Right lobe of liver (tissue), 6 donors: Measurements from ENCODE around the gene HK1. TPM values are rescaled to one million over a fixed set of nuclear protein-coding genes. Genes with fewer than 3 reads are reported as not detected.
A peak's percentile ranks its signal among the peaks of the same experiment; 100 is the strongest.
"Not testable (repeated sequence)": the region's sequence is repeated elsewhere in the genome, so short reads cannot be mapped to it uniquely, and the experiment has no call there.

ENCODE experiments used
- ATAC-seq, 4 donors: fragments of 200-7000 bp; cut with Tn5 transposase; one replicate each; pipeline ENCODE4 v1.9.1; 2020; ENCODE audit warnings: mild to moderate bottlenecking in 4 of 4, moderate library complexity in 4 of 4
- DNase-seq, 3 donors: peaks; one replicate each; pipeline ENCODE4 v3.0.0-alpha.2; 2020
- H3K27ac ChIP-seq, 3 donors: fragments of 200-600 bp; one replicate each; pipeline ENCODE4 v1.8.0; 2022
- H3K27me3 ChIP-seq, 2 donors: fragments of 200-600 bp; one replicate each; pipeline ENCODE4 v1.8.0; 2022
- H3K36me3 ChIP-seq, 4 donors: fragments of 200-600 bp; sonication (generic) in 1 of 4; one replicate each; pipeline versions ENCODE4 v1.5.1 to v1.8.0; 2017 to 2022; ENCODE audit warnings: control low read depth in 1 of 4
- H3K4me1 ChIP-seq, 4 donors: fragments of 200-600 bp; sonication (generic) in 1 of 4; one replicate each; pipeline versions ENCODE4 v1.5.1 to v1.8.0; 2017 to 2022; ENCODE audit warnings: control low read depth in 1 of 4
- H3K4me3 ChIP-seq, 3 donors: fragments of 200-600 bp; one replicate each; pipeline ENCODE4 v1.8.0; 2022
- H3K9me3 ChIP-seq, 4 donors: fragments of 200-600 bp; sonication (generic) in 1 of 4; one replicate each; pipeline versions ENCODE4 v1.5.1 to v1.8.0; 2017 to 2022; ENCODE audit warnings: control low read depth in 1 of 4
- POLR2A ChIP-seq: fragments of 450-650 bp; IDR thresholded peaks from one replicate; pipeline ENCODE4 v1.6.1; 2017; ENCODE audit warnings: antibody characterized with exemption, mild to moderate bottlenecking
- WGBS: methylation state at CpG from one replicate; pipeline ENCODE4 v1.1.6; 2018; ENCODE audit warnings: low coverage, low lambda C conversion rate; ENCODE audit not compliant: insufficient coverage; ENCODE audit errors: missing lambda C conversion rate; 5-methylcytosine and 5-hydroxymethylcytosine counted together
- intact Hi-C, 2 donors: fragments of 100-400 bp; cut with DNase I; formaldehyde crosslinking; loops; one replicate each; pipeline versions ENCODE4 v1.11.2 to v1.14.1; 2022
- total RNA-seq, 6 experiments: library from RNA; depleted of rRNA in 2 of 6; stranded (reverse); fragments of >200 nt in 2 of 6; fragmentation: NEBNext Ultra II Directional in 3 of 6; extraction: Animal tissue kit (Norgen Biotek cat#: 25700) in 3 of 6; gene quantifications; one replicate each; pipeline versions ENCODE4 v1.1.0 to v1.2.4, GENCODE V29; 2016 to 2023
- TF ChIP-seq, protein P1 (sequence below), 4 donors: fragments of 200-600 bp in 3 of 4; fragments of 450-650 bp in 1 of 4; IDR thresholded peaks; one replicate each; pipeline versions ENCODE4 v1.5.1 to v1.8.0; 2016 to 2022; ENCODE audit warnings: antibody characterized with exemption in 4 of 4, mild to moderate bottlenecking in 2 of 4
- donor health status: DM: no; HTN: yes; CAD: no.
- donor health status: DM: no; HTN: no; CAD: no.
- donor health status: DM: no; HTN: no; CAD: no.
- donor health status: DM: no; HTN: yes; CAD: no.
- donor health status: DM: no; HTN: yes; CAD: no.

Gene HK1
- total RNA-seq, 6 experiments from 2014 or later: 4.2 to 28.0 (median 7.2) TPM

DNA sequence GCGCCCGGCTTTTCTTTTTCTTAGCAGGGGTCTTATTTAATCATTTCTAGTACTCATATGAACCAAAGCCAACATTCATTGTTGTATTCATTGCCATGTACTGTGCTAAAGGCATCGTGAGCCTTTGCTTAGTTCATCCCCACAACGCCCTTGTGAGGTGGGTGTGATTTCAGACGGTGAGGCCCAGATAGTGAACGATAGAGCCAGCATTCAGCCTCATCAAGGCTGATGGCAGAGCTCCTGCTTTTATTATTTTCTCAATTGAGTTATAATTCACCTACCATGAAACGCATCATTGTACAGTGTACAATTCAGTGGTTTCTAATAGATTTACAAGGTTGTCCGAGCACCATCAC is 50.1 kb downstream of the HK1 start:
- DNase-seq (no peak), ATAC-seq (no peak)
- peaks cover 0 to 6% (median 3%) of the 10 kb centered on the region in 4 donors for H3K4me1 ChIP-seq
- H3K27ac ChIP-seq: peak overlapping the region in 2 of 3 donors; percentile 11 to 29
- TF ChIP-seq, protein P1, sequence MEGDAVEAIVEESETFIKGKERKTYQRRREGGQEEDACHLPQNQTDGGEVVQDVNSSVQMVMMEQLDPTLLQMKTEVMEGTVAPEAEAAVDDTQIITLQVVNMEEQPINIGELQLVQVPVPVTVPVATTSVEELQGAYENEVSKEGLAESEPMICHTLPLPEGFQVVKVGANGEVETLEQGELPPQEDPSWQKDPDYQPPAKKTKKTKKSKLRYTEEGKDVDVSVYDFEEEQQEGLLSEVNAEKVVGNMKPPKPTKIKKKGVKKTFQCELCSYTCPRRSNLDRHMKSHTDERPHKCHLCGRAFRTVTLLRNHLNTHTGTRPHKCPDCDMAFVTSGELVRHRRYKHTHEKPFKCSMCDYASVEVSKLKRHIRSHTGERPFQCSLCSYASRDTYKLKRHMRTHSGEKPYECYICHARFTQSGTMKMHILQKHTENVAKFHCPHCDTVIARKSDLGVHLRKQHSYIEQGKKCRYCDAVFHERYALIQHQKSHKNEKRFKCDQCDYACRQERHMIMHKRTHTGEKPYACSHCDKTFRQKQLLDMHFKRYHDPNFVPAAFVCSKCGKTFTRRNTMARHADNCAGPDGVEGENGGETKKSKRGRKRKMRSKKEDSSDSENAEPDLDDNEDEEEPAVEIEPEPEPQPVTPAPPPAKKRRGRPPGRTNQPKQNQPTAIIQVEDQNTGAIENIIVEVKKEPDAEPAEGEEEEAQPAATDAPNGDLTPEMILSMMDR (IDR thresholded peaks at IDR 0.05): no peak
- no peak for TF ChIP-seq POLR2A
- no peak overlapping the region for H3K4me3 ChIP-seq
- WGBS: 36% methylated on average over 6 of the region's 8 CpGs
- no peaks in the 10 kb centered on the region for H3K36me3 ChIP-seq
- intact Hi-C loops: no loop called here
- no peaks in the 10 kb centered on the region for H3K27me3 ChIP-seq
- no peaks in the 10 kb centered on the region for H3K9me3 ChIP-seq

DNA sequence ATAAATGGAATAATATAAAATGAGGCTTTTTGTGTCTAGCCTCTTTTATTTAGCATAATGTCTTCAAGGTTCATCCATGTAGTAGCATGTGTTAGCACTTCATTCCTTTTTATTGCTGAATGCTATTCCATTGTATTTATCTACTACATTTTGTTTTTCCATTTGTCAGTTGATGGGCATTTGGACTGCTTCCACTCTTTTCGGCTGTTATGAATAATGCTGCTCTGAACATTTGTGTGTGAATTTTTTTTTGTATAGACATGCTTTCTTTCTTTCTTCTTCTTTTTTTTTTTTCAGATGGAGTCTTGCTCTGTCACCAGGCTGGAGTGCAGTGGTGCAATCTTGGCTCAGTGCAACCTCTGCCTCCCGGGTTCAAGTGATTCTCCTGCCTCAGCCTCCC is 50.6 kb downstream of the HK1 start:
- ATAC-seq, H3K27me3 ChIP-seq, H3K27ac ChIP-seq, H3K36me3 ChIP-seq, DNase-seq, H3K4me3 ChIP-seq, H3K4me1 ChIP-seq, H3K9me3 ChIP-seq, intact Hi-C loops: not testable (repeated sequence)
- 65% methylated on average over 2 of the region's 2 CpGs for WGBS

DNA sequence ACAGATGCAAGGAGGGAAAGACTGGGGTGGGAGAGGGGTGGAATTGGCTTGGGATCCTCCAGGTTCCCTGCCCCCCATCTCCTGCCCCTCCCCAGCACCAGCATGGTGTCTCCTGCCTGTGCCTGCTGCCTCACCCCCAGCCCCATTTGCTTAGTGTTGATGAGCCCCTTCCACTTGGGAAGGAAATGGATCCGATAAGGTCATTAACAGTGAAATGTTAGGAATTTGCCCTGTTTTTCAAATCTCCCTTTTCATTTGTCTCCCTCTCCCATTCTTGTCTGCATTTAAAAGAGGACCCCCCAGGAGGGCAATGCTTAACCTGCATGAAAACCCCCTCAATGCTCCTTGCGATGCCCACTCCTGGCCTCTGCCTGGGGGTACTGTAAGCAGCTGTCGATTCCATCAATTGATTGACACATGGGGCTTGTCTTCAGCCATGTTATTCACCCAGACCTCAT is 51.5 kb downstream of the HK1 start:
- intact Hi-C loops: no loop called here
- Histone ChIP-seq H3K9me3 (no peaks in the 10 kb centered on the region), H3K4me1 (peaks cover 0 to 6% (median 3%) of the 10 kb centered on the region in 4 donors), H3K4me3 (no peak overlapping the region), H3K36me3 (no peaks in the 10 kb centered on the region), H3K27me3 (no peaks in the 10 kb centered on the region), H3K27ac (no peak overlapping the region)
- no peak for TF ChIP-seq POLR2A
- WGBS: 100% methylated on average over 1 of the region's 3 CpGs
- ATAC-seq: no peak
- DNase-seq: no peak

DNA sequence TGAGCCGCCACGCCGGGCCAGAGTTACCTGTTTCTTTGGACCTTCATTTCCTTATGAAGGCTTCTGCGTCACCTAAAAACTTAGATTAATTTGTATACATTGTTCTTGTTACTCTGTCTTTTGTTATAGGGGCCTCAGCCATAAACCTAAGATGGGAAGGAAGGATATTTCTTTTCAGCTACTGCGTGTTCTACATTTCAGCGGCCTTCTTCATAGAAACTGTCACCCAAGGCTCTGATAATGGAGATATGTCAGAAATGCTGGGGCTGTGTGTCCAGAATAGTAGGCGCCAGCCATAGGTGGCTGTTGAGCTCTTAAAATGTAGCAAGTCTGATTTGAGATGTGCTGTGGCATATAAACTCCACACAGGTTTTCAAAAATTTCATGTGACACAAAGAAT is 52.9 kb downstream of the HK1 start:
- intact Hi-C loops: no loop called here
- WGBS: 87% methylated on average over 6 of the region's 7 CpGs
- Histone ChIP-seq H3K27me3 (no peaks in the 10 kb centered on the region), H3K36me3 (no peaks in the 10 kb centered on the region), H3K4me3 (no peak overlapping the region), H3K4me1 (peaks cover 0 to 10% (median 5%) of the 10 kb centered on the region in 4 donors), H3K9me3 (no peaks in the 10 kb centered on the region), H3K27ac (no peak overlapping the region)
- no peak for TF ChIP-seq POLR2A
- TF ChIP-seq, protein P1 (IDR thresholded peaks at IDR 0.05): no peak
- DNase-seq (no peak), ATAC-seq (no peak)

DNA sequence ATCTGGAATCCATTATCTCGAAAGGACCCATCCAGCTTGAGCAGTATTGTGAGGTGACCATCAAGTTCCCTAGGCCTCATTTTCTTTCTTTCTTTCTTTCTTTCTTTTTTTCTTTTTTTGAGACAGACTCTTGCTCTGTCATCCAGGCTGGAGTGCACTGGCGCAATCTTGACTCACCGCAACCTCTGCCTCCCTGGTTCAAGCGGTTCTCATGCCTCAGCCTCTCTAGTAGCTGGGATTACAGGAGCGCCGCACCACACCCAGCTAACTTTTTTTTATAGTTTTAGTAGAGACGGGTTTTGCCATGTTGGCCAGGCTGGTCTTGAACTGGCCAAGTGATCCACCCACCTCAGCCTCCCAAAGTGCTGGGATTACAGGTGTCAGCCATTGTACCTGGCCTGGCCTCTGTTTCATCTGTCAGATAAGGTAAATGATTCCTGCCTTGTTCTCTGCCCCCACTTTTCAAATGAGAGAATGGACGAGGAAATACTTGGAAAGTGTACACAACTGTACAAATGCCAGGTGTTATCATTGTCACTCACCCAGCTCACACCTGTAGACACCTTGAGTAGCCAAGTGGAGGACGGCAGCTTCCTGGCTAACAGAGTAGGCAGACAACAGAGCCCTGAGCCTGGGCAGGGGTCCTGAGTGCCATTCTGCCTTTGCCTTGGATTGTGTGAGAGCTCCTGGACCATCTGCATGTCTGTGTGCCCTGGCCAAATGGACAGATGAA is 54.1 kb downstream of the HK1 start:
- DNase-seq: no peak
- Histone ChIP-seq H3K4me1 (peaks cover 0 to 13% (median 5%) of the 10 kb centered on the region in 4 donors), H3K27me3 (no peaks in the 10 kb centered on the region), H3K4me3 (no peak overlapping the region), H3K27ac (no peak overlapping the region), H3K9me3 (no peaks in the 10 kb centered on the region), H3K36me3 (no peaks in the 10 kb centered on the region)
- TF ChIP-seq, protein P1 (IDR thresholded peaks at IDR 0.05): no peak
- TF ChIP-seq POLR2A: no peak
- no peak for ATAC-seq
- 86% methylated on average over 5 of the region's 9 CpGs for WGBS
- intact Hi-C loops: no loop called here
